SK-N-MC (cell line): ENCODE results near the gene MSL1.

Experiments used
- DNase-seq: peaks from one replicate; pipeline ENCODE4 v3.0.0-alpha.2; 2011; ENCODE audit warnings: low read depth, low spot score
- H3K27ac ChIP-seq: fragments of 200-600 bp; sonication (generic); 2 replicates; pipeline ENCODE4 v1.5.1; 2016; ENCODE audit warnings: mixed run types
- H3K36me3 ChIP-seq: fragments of 200-600 bp; sonication (generic); 2 replicates; pipeline ENCODE4 v1.6.1; 2017; ENCODE audit warnings: antibody characterized with exemption, low read length, mixed read lengths; ENCODE audit not compliant: insufficient read depth
- H3K4me3 ChIP-seq: fragments of 200-600 bp; sonication (generic); 2 replicates; pipeline ENCODE4 v1.5.1; 2016
- H3K9ac ChIP-seq: fragments of 200-600 bp; sonication (generic); 2 replicates; pipeline ENCODE4 v1.8.0; 2017; ENCODE audit warnings: mixed run types, mixed read lengths; ENCODE audit not compliant: insufficient read length
- H3K9me3 ChIP-seq: fragments of 200-600 bp; sonication (generic); 2 replicates; pipeline ENCODE4 v1.6.1; 2017; ENCODE audit warnings: low read depth, mild to moderate bottlenecking, antibody characterized with exemption, low read length, moderate library complexity, mixed read lengths
- EZH2 ChIP-seq: fragments of 200-600 bp; sonication (generic); IDR thresholded peaks from one replicate; pipeline ENCODE4 v1.6.1; 2017; ENCODE audit warnings: antibody characterized with exemption
- FOXP2 ChIP-seq: optimal IDR thresholded peaks from 2 replicates; pipeline ENCODE3; 2011; ENCODE audit warnings: mild to moderate bottlenecking, moderate library complexity; ENCODE audit not compliant: insufficient read depth; ENCODE audit errors: extremely low read length, control extremely low read depth
- POLR2AphosphoS5 ChIP-seq: IDR thresholded peaks from 2 replicates; pipeline ENCODE4 v1.6.1; 2012; ENCODE audit warnings: mild to moderate bottlenecking, low read depth, low read length, borderline replicate concordance

MSL1 gene

DNA sequence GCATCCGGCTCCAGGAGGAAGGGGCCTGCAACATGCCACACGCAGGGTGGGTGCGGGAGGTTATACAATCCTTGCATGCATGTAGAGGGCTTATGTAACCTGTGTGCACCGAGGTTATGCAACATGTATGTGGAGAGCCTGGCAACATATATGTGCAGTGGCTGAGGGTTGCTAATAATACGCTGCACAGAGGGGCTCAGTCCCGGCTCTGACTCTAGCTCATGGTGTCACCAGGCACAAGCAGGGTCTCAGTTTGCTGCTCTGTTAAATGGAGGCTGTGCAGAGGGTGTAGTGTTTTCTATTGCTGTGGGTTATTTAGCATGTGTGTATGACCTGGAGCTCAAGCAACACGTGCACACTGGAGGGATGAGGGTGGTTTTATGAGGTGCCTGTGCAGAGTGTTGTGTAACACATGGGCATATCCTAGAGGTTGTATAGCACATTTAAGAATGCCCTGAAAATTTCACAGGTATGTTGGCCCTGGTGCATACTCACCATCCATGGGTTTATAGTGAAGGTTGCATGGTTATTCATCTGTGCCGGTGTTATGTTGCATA lies 45.8 kb upstream of the MSL1 start:
- H3K4me3 ChIP-seq: no peak overlapping the region
- H3K9me3 ChIP-seq: no peaks in the 10 kb centered on the region
- no peak overlapping the region for H3K9ac ChIP-seq
- TF ChIP-seq FOXP2: no peak
- no peak for TF ChIP-seq EZH2
- no peak for TF ChIP-seq POLR2AphosphoS5
- no peak overlapping the region for H3K27ac ChIP-seq
- no peak for DNase-seq
- H3K36me3 ChIP-seq: peaks cover 26% of the 10 kb centered on the region; the same call in 1 of the 2 replicates

GRCh38 chr17:40076591-40076990 lies 45.2 kb upstream of the MSL1 start:
- no peak for DNase-seq
- no peak overlapping the region for H3K4me3 ChIP-seq
- H3K9me3 ChIP-seq: no peaks in the 10 kb centered on the region
- H3K36me3 ChIP-seq: peaks cover 26% of the 10 kb centered on the region; the same call in 1 of the 2 replicates
- H3K27ac ChIP-seq: no peak overlapping the region
- H3K9ac ChIP-seq: no peak overlapping the region
- no peak for TF ChIP-seq POLR2AphosphoS5
- no peak for TF ChIP-seq FOXP2
- no peak for TF ChIP-seq EZH2

DNA sequence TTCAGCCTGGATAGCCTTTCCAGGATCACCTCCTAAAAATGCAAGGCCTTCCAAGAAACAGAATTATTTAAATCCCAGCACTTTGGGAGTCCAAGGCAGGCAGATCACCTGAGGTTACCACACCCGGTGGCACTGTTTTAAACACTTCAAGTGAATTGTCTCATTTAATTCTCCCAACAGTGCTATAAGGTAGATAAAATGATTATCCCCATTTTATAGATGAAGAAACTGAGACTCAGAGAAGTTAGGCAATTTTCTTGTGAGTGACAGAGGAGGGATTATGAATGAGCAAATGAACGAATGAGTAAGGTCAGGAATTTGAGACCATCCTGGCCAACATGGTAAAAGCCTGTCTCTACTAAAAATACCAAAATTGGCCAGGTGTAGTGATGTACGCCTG lies 42.2 kb upstream of the MSL1 start:
- no peak for TF ChIP-seq EZH2
- no peak for TF ChIP-seq FOXP2
- no peak for TF ChIP-seq POLR2AphosphoS5
- peaks cover 26% of the 10 kb centered on the region; the same call in 1 of the 2 replicates for H3K36me3 ChIP-seq
- no peak for DNase-seq
- no peak overlapping the region for H3K4me3 ChIP-seq
- H3K9ac ChIP-seq: no peak overlapping the region
- no peaks in the 10 kb centered on the region for H3K9me3 ChIP-seq
- no peak overlapping the region for H3K27ac ChIP-seq

- Histone ChIP-seq H3K36me3 (peaks cover 40% of the 10 kb centered on the region), H3K9me3 (no peaks in the 10 kb centered on the region), H3K4me3 (no peak overlapping the region), H3K9ac (no peak overlapping the region), H3K27ac (no peak overlapping the region)
- no peak for DNase-seq
- TF ChIP-seq POLR2AphosphoS5 (no peak), FOXP2 (no peak), EZH2 (no peak)
Measured at GRCh38 chr17:40084477-40084876, 37.3 kb upstream of the MSL1 start.

GRCh38 chr17:40086150-40087044 lies 35.4 kb upstream of the MSL1 start:
- DNase-seq: no peak
- Histone ChIP-seq H3K9ac (no peak overlapping the region), H3K36me3 (peaks cover 42% of the 10 kb centered on the region)

GRCh38 chr17:40087049-40087794 lies 34.5 kb upstream of the MSL1 start:
- Histone ChIP-seq H3K4me3 (no peak overlapping the region), H3K9me3 (no peaks in the 10 kb centered on the region), H3K27ac (no peak overlapping the region), H3K9ac (no peak overlapping the region), H3K36me3 (peaks cover 42% of the 10 kb centered on the region)
- TF ChIP-seq EZH2 (no peak), POLR2AphosphoS5 (no peak), FOXP2 (no peak)
- DNase-seq: no peak

More at GRCh38 chr17:40086150-40087044, 35.4 kb upstream of the MSL1 start:
- Histone ChIP-seq H3K27ac (no peak overlapping the region), H3K9me3 (no peaks in the 10 kb centered on the region), H3K4me3 (no peak overlapping the region)
- TF ChIP-seq FOXP2 (no peak), EZH2 (no peak), POLR2AphosphoS5 (no peak)

- no peak overlapping the region for H3K27ac ChIP-seq
- no peak for DNase-seq
- no peak overlapping the region for H3K4me3 ChIP-seq
- peaks cover 43% of the 10 kb centered on the region for H3K36me3 ChIP-seq
- no peaks in the 10 kb centered on the region for H3K9me3 ChIP-seq
- TF ChIP-seq EZH2 (no peak), FOXP2 (no peak), POLR2AphosphoS5 (no peak)
- H3K9ac ChIP-seq: no peak overlapping the region
Measured at GRCh38 chr17:40087903-40088718, 33.7 kb upstream of the MSL1 start.
